IMR-90 (cell line): ENCODE results near the gene ZBTB24. TPM values are rescaled to one million over a fixed set of nuclear protein-coding genes. Genes with fewer than 3 reads are reported as not detected.
A peak's percentile ranks its signal among the peaks of the same experiment; 100 is the strongest.

ENCODE experiments used
- ATAC-seq: fragments of 200-7000 bp; cut with Tn5 transposase; 2 replicates; pipeline ENCODE4 v1.9.1; 2020; ENCODE audit warnings: low read depth, mild to moderate bottlenecking, moderate library complexity
- BruUV-seq: library from RNA; stranded (reverse); fragments of 400-500 nt; replicated peaks from 2 replicates; lab custom pipeline; 2021; lab: Mats Ljungman, UMichigan
- CTCF ChIA-PET: fragments of 300-600 bp; formaldehyde crosslinking; extraction: SDS; loops from one replicate; lab custom pipeline; 2021; ENCODE audit warnings: antibody characterized with exemption; lab: Yijun Ruan, JAX
- POLR2A ChIA-PET: fragments of 300-600 bp; sonication (Branson Sonifier 250); formaldehyde crosslinking; loops from one replicate; lab custom pipeline; 2022; ENCODE audit warnings: antibody characterized with exemption; ENCODE audit not compliant: unreplicated experiment; lab: Charles Lee
- DNase-seq: peaks from one replicate; pipeline ENCODE4 v3.0.0; 2013
- H2AFZ ChIP-seq: replicated peaks from 2 replicates; pipeline ENCODE3; 2013; ENCODE audit warnings: low read length, mild to moderate bottlenecking; ENCODE audit not compliant: poor library complexity
- H2AK5ac ChIP-seq: 2 replicates; pipeline ENCODE4 v1.6.1; 2013; ENCODE audit warnings: low read depth, low read length, inconsistent platforms
- H2AK9ac ChIP-seq: replicated peaks from 2 replicates; pipeline ENCODE3; 2013; ENCODE audit warnings: mild to moderate bottlenecking, low read depth, low read length, moderate library complexity; ENCODE audit not compliant: poor library complexity
- H2BK120ac ChIP-seq: 2 replicates; pipeline ENCODE4 v1.6.1; 2013; ENCODE audit warnings: low read depth, low read length, inconsistent platforms
- H2BK15ac ChIP-seq: 3 replicates; pipeline ENCODE4 v1.6.1; 2013; ENCODE audit warnings: low read depth, low read length, inconsistent platforms
- H2BK20ac ChIP-seq: 2 replicates; pipeline ENCODE4 v1.6.1; 2013; ENCODE audit warnings: low read depth, mild to moderate bottlenecking, inconsistent platforms, low read length, moderate library complexity
- H2BK5ac ChIP-seq: 2 replicates; pipeline ENCODE4 v1.6.1; 2013; ENCODE audit warnings: mild to moderate bottlenecking, low read depth, low read length, inconsistent platforms; ENCODE audit not compliant: poor library complexity, severe bottlenecking
- H3K14ac ChIP-seq: replicated peaks from 2 replicates; pipeline ENCODE4 v1.6.1; 2013; ENCODE audit warnings: low read depth, low read length, inconsistent platforms
- H3K18ac ChIP-seq: 2 replicates; pipeline ENCODE4 v1.6.1; 2013; ENCODE audit warnings: low read depth, low read length, control low read depth
- H3K23ac ChIP-seq: 2 replicates; pipeline ENCODE4 v1.6.1; 2013; ENCODE audit warnings: low read depth, low read length, inconsistent platforms
- H3K27ac ChIP-seq: 2 replicates; pipeline ENCODE4 v1.5.1; 2013; ENCODE audit warnings: mild to moderate bottlenecking, control low read depth, low read length; ENCODE audit not compliant: insufficient read depth
- H3K27me3 ChIP-seq: 2 replicates; pipeline ENCODE4 v1.6.1; 2013; ENCODE audit warnings: low read length; ENCODE audit not compliant: control insufficient read depth, insufficient read depth
- H3K36me3 ChIP-seq: 2 replicates; pipeline ENCODE4 v1.6.1; 2013; ENCODE audit warnings: low read length, mixed read lengths; ENCODE audit not compliant: control insufficient read depth, insufficient read depth
- H3K4ac ChIP-seq: 2 replicates; pipeline ENCODE4 v1.6.1; 2013; ENCODE audit warnings: low read depth, low read length, inconsistent platforms
- H3K4me1 ChIP-seq: 2 replicates; pipeline ENCODE4 v1.6.1; 2013; ENCODE audit warnings: low read length, mixed read lengths; ENCODE audit not compliant: control insufficient read depth, insufficient read depth
- H3K4me2 ChIP-seq: 2 replicates; pipeline ENCODE4 v1.6.1; 2013; ENCODE audit warnings: low read depth, mild to moderate bottlenecking, control low read depth, low read length, moderate library complexity
- H3K4me3 ChIP-seq: 2 replicates; pipeline ENCODE4 v1.5.1; 2013; ENCODE audit warnings: low read depth, mild to moderate bottlenecking, control low read depth, low read length, moderate library complexity; ENCODE audit not compliant: insufficient read depth
- H3K56ac ChIP-seq: 2 replicates; pipeline ENCODE4 v1.6.1; 2013; ENCODE audit warnings: low read length, inconsistent platforms; ENCODE audit not compliant: insufficient read depth; ENCODE audit errors: extremely low read depth
- H3K79me1 ChIP-seq, 2 experiments: 2 replicates each; pipeline ENCODE4 v1.6.1; 2013; ENCODE audit warnings: low read length in 2 of 2, inconsistent platforms in 1 of 2, low read depth in 1 of 2
- H3K9ac ChIP-seq: 2 replicates; pipeline ENCODE4 v1.6.1; 2013; ENCODE audit warnings: low read depth, low read length, control low read depth
- H3K9me1 ChIP-seq: 2 replicates; pipeline ENCODE4 v1.6.1; 2013; ENCODE audit warnings: low read length, inconsistent platforms; ENCODE audit not compliant: insufficient read depth
- H3K9me3 ChIP-seq: 2 replicates; pipeline ENCODE4 v1.6.1; 2013; ENCODE audit warnings: low read length; ENCODE audit not compliant: control insufficient read depth, insufficient read depth
- H4K20me1 ChIP-seq: 2 replicates; pipeline ENCODE4 v1.6.1; 2013; ENCODE audit warnings: low read length, inconsistent platforms; ENCODE audit not compliant: insufficient read depth
- H4K5ac ChIP-seq: 2 replicates; pipeline ENCODE4 v1.6.1; 2013; ENCODE audit warnings: mild to moderate bottlenecking, low read depth, low read length, control low read depth
- H4K8ac ChIP-seq, 2 experiments: 2 replicates each; pipeline ENCODE4 v1.6.1; 2013; ENCODE audit warnings: low read depth in 2 of 2, low read length in 2 of 2, control low read depth in 1 of 2, inconsistent platforms in 1 of 2
- H4K91ac ChIP-seq: 2 replicates; pipeline ENCODE4 v1.6.1; 2013; ENCODE audit warnings: low read depth, low read length, inconsistent platforms; ENCODE audit not compliant: insufficient read depth
- BHLHE40 ChIP-seq: fragments of 150-350 bp; IDR thresholded peaks from 2 replicates; pipeline ENCODE4 v1.6.1; 2016; ENCODE audit warnings: mild to moderate bottlenecking, low read depth, low read length
- CEBPB ChIP-seq: IDR thresholded peaks from 2 replicates; pipeline ENCODE4 v1.6.1; 2012; ENCODE audit warnings: low read depth, low read length, improper control_type of control experiment
- FOS ChIP-seq: fragments of 150-350 bp; IDR thresholded peaks from 2 replicates; pipeline ENCODE4 v1.6.1; 2016; ENCODE audit warnings: low read depth, low read length
- WGBS, 2 experiments: methylation state at CpG; one replicate each; pipeline versions ENCODE4 v1.1.5 to v1.1.7; 2013; ENCODE audit warnings: missing lambda C conversion rate in 2 of 2; ENCODE audit not compliant: insufficient read length in 1 of 2; ENCODE audit errors: extremely low coverage in 2 of 2; 5-methylcytosine and 5-hydroxymethylcytosine counted together
- dilution Hi-C: fragments of 300-500 bp; cut with HindIII; formaldehyde crosslinking; loops from one replicate; pipeline ENCODE4 v1.14.3; 2018; ENCODE audit warnings: low sequenced_read_pairs; ENCODE audit not compliant: unreplicated experiment
- in situ Hi-C: fragments of 300-500 bp; cut with MboI; formaldehyde crosslinking; loops from 3 replicates; pipeline ENCODE4 v1.14.3; 2019; ENCODE audit warnings: low sequenced_read_pairs, inconsistent platforms, mixed read lengths
- intact Hi-C: fragments of 100-400 bp; cut with micrococcal nuclease; formaldehyde crosslinking; loops from 2 replicates; pipeline ENCODE4 v1.10.0; 2022
- polyA plus RNA-seq, 3 experiments: library from polyadenylated mRNA; depleted of rRNA; stranded (reverse); fragments of >200 nt; gene quantifications; 2 replicates each; pipeline ENCODE4 v1.2.3, GENCODE V29; 2012; ENCODE audit warnings: low replicate concordance in 1 of 3
- total RNA-seq: library from RNA; depleted of rRNA; stranded (reverse); fragments of >200 nt; gene quantifications from 2 replicates; pipeline ENCODE4 v1.2.3, GENCODE V29; 2012
- TF ChIP-seq, protein P1 (sequence below): fragments of 150-350 bp; IDR thresholded peaks from 2 replicates; pipeline ENCODE4 v1.6.1; 2016; ENCODE audit warnings: low read depth, mild to moderate bottlenecking, low read length, moderate library complexity, borderline replicate concordance

The ZBTB24 gene
- total and polyA plus RNA-seq, 2 of the 4 experiments (the other 2 are of a cell fraction), result 2.3 to 7.9 TPM

DNA sequence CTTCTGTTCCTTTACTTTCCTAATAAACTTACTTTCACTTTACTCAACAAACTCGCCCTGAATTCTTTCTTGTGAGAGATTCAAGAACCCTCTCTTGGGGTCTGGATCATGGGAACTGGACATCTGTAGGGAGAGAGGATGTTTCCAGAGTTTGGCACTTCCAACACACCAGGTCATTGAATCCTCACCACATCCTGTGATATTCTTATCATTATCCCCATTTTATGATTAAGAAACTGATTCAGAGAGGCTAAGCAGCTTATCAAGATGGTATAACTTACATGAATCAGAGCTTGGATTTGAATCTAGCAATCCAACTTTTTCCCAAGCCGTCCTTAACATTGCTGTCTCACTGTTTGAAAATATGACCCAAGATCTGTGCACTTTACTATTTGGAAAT, 58.1 kb downstream of the ZBTB24 start:
- H3K18ac ChIP-seq, result no peak overlapping the region
- DNase-seq, result peak; percentile 10
- ATAC-seq, result no peak

More for the DNA sequence above, 58.1 kb downstream of the ZBTB24 start:
- H3K4me2 ChIP-seq, result peak overlapping the region; percentile 73; the same call in 1 of the 2 replicates
- H2BK20ac ChIP-seq, result no peak overlapping the region
- no peak overlapping the region for H2BK5ac ChIP-seq
- H3K27me3 ChIP-seq, result no peaks in the 10 kb centered on the region
- POLR2A ChIA-PET, result no interaction called here
- no CpG with 5 or more reads among the region's 2 CpGs for WGBS, 2 experiments
- no peaks in the 10 kb centered on the region for H3K79me1 ChIP-seq
- H3K4me3 ChIP-seq, result no peak overlapping the region
- H3K9ac ChIP-seq, result no peak overlapping the region
- no peaks in the 10 kb centered on the region for H4K20me1 ChIP-seq
- no peak overlapping the region for H4K91ac ChIP-seq
- H3K4ac ChIP-seq, result no peak overlapping the region
- H3K4me1 ChIP-seq, result no peaks in the 10 kb centered on the region; the same call in 1 of the 2 replicates
- no peak overlapping the region for H2AK5ac ChIP-seq
- H3K9me1 ChIP-seq, result no peaks in the 10 kb centered on the region
- BruUV-seq, result no TSS peak
- H3K27ac ChIP-seq, result no peak overlapping the region
- no peaks in the 10 kb centered on the region for H3K9me3 ChIP-seq
- dilution Hi-C loops (no loop called here), in situ Hi-C loops (no loop called here), intact Hi-C loops (no loop called here)
- H3K14ac ChIP-seq, result no peak overlapping the region
- CTCF ChIA-PET, result no interaction called here
- H4K8ac ChIP-seq, result no peak overlapping the region
- no peak overlapping the region for H2BK120ac ChIP-seq
- no peak overlapping the region for H4K5ac ChIP-seq
- H2AFZ ChIP-seq, result no peak overlapping the region
- no peaks in the 10 kb centered on the region for H3K36me3 ChIP-seq
- no peak overlapping the region for H2AK9ac ChIP-seq
- H2BK15ac ChIP-seq, result no peak overlapping the region
- H3K56ac ChIP-seq, result no peak overlapping the region
- H3K23ac ChIP-seq, result no peak overlapping the region
- TF ChIP-seq, protein P1, sequence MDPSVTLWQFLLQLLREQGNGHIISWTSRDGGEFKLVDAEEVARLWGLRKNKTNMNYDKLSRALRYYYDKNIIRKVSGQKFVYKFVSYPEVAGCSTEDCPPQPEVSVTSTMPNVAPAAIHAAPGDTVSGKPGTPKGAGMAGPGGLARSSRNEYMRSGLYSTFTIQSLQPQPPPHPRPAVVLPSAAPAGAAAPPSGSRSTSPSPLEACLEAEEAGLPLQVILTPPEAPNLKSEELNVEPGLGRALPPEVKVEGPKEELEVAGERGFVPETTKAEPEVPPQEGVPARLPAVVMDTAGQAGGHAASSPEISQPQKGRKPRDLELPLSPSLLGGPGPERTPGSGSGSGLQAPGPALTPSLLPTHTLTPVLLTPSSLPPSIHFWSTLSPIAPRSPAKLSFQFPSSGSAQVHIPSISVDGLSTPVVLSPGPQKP, result no peak
- TF ChIP-seq CEBPB, result no peak
- no peak for TF ChIP-seq FOS
- TF ChIP-seq BHLHE40, result no peak
